NCI-H1092 treated with DMSO at 0.1 percent for 48 hours (cell line): Measurements from ENCODE around the gene DDR2.
"Not testable (repeated sequence)": the region's sequence is repeated elsewhere in the genome, so short reads cannot be mapped to it uniquely, and the experiment has no call there.

ENCODE experiments used
- DNase-seq: peaks from one replicate; lab custom pipeline; 2025; lab: John Stamatoyannopoulos, UW

Gene DDR2

GRCh38 chr1:162725301-162725837 lies 93.1 kb downstream of the DDR2 start:
- DNase-seq: no peak

GRCh38 chr1:162726555-162726954 lies 94.3 kb downstream of the DDR2 start:
- DNase-seq: no peak

- DNase-seq: not testable (repeated sequence)
Observed at GRCh38 chr1:162727493-162727892, 95.2 kb downstream of the DDR2 start.

GRCh38 chr1:162728573-162728972 lies 96.3 kb downstream of the DDR2 start:
- no peak for DNase-seq

- DNase-seq: not testable (repeated sequence)
Observed at GRCh38 chr1:162729195-162729774, 97.0 kb downstream of the DDR2 start.

- DNase-seq: no peak
Observed at GRCh38 chr1:162732094-162732493, 99.8 kb downstream of the DDR2 start.

GRCh38 chr1:162732566-162733335 lies 100.5 kb downstream of the DDR2 start:
- peak; percentile 39 for DNase-seq

- DNase-seq: no peak
Observed at GRCh38 chr1:162733336-162733590, 101.0 kb downstream of the DDR2 start.

GRCh38 chr1:162734047-162734446 lies 101.8 kb downstream of the DDR2 start:
- DNase-seq: no peak

GRCh38 chr1:162736184-162736583 lies 103.9 kb downstream of the DDR2 start:
- no peak for DNase-seq

- DNase-seq: no peak
Observed at GRCh38 chr1:162736633-162737067, 104.4 kb downstream of the DDR2 start.

GRCh38 chr1:162740755-162741154 lies 108.5 kb downstream of the DDR2 start:
- DNase-seq: no peak

- no peak for DNase-seq
Observed at GRCh38 chr1:162741574-162741973, 109.3 kb downstream of the DDR2 start.

GRCh38 chr1:162746264-162746942 lies 114.1 kb downstream of the DDR2 start:
- not testable (repeated sequence) for DNase-seq

- no peak for DNase-seq
Observed at GRCh38 chr1:162753001-162753658, 120.9 kb downstream of the DDR2 start.

GRCh38 chr1:162753998-162754585 lies 121.8 kb downstream of the DDR2 start:
- DNase-seq: no peak

GRCh38 chr1:162755306-162755705 lies 123.0 kb downstream of the DDR2 start:
- DNase-seq: no peak

GRCh38 chr1:162756523-162756922 lies 124.3 kb downstream of the DDR2 start:
- no peak for DNase-seq

- DNase-seq: no peak
Observed at GRCh38 chr1:162757476-162757875, 125.2 kb downstream of the DDR2 start.

- no peak for DNase-seq
Observed at GRCh38 chr1:162765788-162766187, 133.5 kb downstream of the DDR2 start.

- DNase-seq: no peak
Observed at GRCh38 chr1:162772571-162773154, 140.4 kb downstream of the DDR2 start.

- DNase-seq: no peak
Observed at GRCh38 chr1:162774007-162774406, 141.7 kb downstream of the DDR2 start.
